HL-60/S4 treated with retinoic acid at 250 ng/mL for 4 days and 3 days (cell line): ENCODE data around the gene HOXB4.
"Not testable (repeated sequence)": the region's sequence is repeated elsewhere in the genome, so short reads cannot be mapped to it uniquely, and the experiment has no call there.

Experiments
- in situ Hi-C: fragments of 300-500 bp; cut with MboI; formaldehyde crosslinking; loops from 2 replicates; pipeline ENCODE4 v1.7.0; 2022; ENCODE audit warnings: low sequenced_read_pairs

The HOXB4 gene

DNA sequence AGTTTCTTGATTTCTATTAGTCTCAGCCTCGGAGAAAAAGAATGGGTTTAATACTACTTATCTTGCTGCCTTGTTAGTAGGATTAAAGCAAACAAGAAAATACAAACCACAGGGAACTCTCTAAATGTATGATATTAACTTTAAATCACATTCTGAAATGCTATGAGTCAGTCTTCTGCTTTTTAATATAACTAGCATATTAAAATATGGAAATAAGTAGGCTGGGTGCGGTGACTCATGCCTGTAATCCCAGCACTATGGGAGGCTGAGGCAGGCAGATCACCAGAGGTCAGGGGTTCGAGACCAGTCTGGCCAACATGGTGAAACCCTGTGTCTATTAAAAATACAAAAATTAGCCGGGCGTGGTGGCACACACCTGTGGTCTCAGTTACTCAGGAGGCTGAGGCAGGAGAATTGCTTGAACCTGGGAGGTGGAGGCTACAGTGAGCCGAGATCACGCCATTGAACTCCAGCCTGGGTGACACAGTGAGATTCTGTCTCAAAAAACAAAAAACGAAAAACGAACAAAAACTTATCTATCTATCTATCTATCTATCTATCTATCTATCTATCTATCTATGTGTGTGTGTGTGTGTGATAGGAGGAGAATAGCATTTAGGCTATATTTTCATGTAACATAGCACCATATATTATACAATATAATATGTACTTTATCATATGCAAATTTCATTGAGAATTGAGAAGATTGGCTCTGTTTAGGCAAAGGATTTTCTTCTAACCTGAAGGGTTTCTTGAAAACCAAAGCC, 42.2 kb downstream of the HOXB4 start:
- in situ Hi-C loops: not testable (repeated sequence)

DNA sequence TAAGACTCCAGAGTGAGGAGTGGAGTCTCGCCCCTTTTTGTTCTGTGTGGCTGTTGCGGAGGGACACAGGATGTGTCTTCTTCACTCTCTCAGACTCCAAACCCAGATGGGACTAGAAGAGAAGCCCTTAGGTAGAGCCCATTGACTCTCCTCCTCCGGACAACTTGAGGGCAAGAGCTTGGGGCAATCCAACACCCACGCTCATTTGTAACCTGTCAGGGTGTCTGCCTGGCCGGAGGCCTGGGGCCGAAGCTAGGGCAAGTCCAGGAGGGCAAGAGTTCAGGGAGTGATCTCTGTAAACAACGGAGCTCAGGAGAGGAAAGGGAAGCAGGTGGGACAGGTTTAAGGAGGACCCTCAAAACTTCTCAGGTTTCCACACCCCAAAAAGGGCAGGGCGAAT, 45.9 kb downstream of the HOXB4 start:
- in situ Hi-C loops: no loop called here

DNA sequence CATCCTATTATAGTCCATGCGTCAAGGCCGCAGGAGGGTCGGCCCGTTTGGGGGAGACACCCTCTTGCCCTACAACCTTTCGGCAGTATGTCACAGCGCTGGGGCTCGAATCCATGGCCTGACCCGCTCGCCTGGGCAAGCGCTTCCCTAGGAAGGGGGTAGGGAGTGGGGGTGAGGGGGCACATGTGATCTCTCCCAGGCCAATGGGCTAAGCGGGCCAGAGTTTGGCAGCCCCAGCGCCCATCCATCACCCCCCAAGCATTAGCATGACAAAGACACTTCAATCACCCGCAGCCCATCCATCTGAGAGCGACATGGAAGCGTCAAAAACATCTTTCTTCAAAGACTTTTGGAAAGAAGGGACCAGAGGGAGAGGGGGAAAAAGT, 47.3 kb downstream of the HOXB4 start, which contains the start of gene HOXB1:
Gene HOXB1 (minus strand): TSS at position 125 of the 386 bp plus-strand sequence. CDS start 107 bp downstream, at position 18.
- in situ Hi-C loops: no loop called here

DNA sequence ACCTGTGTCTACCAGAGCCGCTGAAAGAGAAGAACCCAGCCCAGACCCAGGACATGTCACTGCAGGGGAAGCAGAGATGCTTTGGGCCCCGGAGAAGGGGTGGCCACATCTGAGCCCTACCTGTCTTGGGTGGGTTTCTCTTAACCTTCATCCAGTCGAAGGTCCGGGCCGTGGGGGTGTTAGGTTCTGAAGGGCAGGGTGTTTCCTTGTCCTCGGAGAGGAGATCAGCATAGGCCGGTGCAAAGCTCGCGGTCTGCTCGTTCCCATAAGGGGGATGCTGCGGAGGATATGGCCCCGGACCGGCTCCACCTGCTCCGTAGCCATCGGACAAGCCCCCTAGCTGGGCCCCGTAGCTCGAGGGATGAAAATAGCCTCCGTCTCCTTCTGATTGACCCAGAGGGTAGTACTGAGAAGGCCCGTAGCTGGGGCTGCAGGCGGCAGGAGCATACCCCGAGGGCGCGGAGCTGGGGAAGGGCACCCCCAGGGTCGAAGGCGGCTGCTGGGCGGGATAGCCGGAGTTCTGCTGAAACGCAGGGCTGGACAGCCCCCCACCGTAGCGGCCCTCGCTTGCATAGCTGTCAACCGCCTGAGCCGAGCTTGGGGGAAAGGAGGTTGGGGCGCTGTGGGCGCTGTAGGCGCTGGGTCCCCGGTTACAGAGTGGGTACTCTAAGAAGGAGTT, 47.8 kb downstream of the HOXB4 start:
- in situ Hi-C loops: no loop called here

DNA sequence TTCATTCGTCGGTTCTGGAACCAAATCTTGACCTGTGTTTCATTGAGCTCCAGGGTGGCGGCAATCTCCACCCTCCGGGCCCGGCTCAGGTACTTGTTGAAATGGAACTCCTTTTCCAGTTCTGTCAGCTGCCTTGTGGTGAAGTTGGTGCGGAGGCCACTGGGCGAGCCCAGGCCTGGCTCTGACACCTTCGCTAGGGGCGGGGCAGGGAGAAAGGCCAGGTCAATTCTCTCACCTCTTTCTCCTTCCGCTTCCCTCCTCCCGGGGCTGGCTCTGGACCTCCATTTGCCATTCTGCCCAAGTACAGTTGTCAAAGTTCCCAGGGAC, 48.5 kb downstream of the HOXB4 start:
- in situ Hi-C loops: no loop called here

DNA sequence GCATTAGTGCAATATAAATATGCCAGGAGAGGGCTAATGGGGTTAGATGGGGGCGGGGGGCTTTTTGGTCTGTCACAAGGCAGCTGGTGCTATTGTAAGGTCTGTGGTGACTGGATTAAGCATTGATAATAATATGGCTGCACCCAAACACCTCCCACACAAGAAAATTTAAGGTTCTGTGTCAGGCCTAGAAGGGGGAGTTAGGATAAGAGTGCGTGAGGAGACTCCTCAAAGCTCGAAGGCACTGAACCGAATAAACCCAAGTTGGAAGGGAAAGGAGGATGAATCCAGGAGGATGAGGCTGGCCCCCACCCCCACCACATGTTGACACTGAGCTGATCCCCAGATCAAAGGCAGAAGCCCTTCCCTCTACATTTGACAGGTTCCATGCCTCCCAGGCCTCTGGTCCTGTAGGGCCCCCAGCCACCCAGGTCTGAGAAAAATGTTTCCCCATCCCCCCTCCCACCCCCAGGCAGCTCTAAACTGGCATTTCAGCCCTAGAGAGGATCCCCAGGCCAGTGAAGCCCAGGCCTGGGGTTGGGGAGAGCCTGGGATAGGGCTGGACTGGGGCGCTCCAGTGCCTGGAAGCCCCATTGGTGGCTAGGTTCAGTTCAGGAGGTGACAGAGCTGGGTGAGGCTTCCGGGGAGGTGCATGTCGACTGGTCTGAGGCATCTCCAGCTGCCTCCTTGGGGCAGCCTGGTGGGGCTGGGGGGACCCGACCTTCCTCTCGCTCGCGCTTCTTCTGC, 49.0 kb downstream of the HOXB4 start:
- in situ Hi-C loops: no loop called here

DNA sequence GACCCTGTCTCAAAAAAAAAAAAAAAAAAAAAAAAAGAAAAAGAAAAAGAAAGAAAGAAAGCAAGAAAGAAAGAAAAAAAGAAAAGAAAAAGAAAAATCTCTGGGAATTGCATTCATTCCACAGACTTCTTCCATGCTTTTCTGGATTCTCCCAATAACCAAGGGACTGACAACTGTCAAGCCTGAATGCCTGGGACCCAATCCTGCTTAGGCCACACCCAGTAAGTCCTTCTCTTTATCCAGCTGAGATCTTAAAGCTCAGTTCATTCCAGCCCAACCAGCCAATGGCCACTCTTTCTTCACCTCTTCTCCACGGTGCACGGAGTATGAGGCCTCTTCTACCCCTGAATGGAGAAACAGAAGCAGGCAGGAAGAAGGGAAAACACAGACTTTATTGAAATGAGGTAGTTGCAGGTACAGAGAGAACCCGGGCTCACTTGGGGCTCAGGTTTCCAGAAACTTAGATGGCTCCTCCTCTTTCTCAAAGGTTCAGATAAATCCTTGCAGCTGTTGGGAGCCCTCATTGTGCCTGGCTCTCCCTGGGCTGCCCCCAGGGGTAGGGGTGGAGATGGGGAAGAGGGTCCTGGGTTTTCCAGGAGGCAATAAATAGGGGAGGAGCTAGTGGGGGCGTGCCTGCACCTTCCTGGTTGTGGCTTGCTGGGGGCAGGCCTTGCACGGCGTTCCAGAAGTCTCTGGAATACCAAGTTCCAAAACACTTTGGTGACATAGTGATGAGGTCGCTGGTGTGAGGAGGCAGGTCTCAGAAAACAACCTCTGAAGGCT, 49.8 kb downstream of the HOXB4 start:
- in situ Hi-C loops: no loop called here

DNA sequence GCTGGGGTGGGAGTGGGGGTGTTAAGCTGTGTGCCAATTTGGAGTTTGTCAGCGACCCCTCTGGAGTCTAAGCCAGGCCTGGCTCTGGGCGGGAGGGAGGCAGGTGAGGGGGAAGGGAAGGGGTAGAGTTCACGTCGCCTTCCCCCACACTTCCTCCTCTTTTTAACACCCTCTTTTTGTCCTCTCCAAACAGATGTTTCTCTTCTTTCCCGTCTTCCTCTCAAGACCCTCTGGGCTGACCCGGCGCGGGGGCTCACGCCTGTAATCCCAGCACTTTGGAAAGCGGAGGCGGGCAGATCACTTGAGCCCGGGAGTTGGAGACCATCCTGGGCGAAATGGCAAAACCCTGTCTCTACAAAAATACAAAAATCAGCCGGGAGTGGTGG, 50.6 kb downstream of the HOXB4 start:
- in situ Hi-C loops: no loop called here

DNA sequence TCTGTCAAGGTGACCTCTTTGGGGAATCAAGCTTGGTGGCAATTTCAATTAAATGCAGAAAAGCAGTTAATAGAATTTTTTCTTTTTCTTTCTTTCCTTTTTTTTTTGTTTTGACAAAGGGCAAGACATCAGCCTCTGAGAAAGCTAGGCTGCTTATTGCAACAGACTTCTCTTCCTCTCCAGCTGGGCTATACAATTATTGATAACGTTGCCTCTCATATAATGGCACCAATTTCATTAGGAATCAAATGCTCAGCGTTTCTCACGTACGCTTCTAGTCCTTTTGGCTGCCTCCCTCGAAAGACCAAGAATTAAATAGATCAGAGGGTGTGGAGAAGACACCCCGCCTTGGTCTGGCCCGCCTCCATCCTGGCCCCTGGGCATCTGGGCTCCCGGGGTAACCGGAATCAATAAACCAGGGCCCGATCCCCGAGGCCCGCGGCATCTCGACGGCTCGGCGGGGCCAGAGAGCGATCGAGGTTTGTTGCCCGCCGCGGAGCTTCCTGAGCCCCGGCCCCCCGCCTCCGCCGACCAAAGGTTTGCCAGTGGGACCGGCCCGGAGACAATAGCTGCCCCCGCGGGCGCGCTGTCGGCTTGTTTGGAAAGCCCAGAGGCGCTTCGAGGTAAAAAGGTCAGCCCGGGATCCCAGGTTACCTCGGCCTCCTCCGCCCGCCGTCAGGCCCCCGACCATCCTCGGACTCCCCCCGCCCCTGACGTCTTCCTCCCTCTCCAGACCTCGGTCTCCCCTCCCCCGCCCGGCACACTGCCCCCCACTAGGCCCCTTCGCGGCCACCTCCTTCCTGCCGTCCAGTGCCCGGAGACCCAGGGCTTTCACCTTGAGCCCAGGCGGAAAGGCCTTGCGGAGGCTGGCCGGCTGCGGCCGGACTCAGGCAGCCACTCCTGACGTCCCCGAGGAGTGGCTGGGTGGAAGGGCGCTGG, 51.3 kb downstream of the HOXB4 start:
- in situ Hi-C loops: no loop called here
